Measurements from ENCODE around the gene ARHGEF16. TPM values are rescaled to one million over a fixed set of nuclear protein-coding genes. Genes with fewer than 3 reads are reported as not detected.

Gene ARHGEF16
- polyA plus RNA-seq, 1 donor = 0.80 TPM

- DNase-seq (ENCODE audit: low read depth) = no peak
These were observed 47.6 kb downstream of the ARHGEF16 start for GRCh38 chr1:3501856-3502640.

- DNase-seq (ENCODE audit: low read depth) = no peak
These were observed 48.4 kb downstream of the ARHGEF16 start for GRCh38 chr1:3502641-3503524.

GRCh38 chr1:3503525-3503886 lies 49.0 kb downstream of the ARHGEF16 start:
- DNase-seq (ENCODE audit: low read depth) = no peak

- no peak for DNase-seq (ENCODE audit: low read depth)
These were observed 49.8 kb downstream of the ARHGEF16 start for GRCh38 chr1:3504151-3504821.

GRCh38 chr1:3504822-3505153 lies 50.3 kb downstream of the ARHGEF16 start:
- DNase-seq (ENCODE audit: low read depth) = no peak

GRCh38 chr1:3505161-3505560 lies 50.7 kb downstream of the ARHGEF16 start:
- DNase-seq (ENCODE audit: low read depth) = no peak

- no peak for DNase-seq (ENCODE audit: low read depth)
These were observed 51.6 kb downstream of the ARHGEF16 start for GRCh38 chr1:3506041-3506440.

GRCh38 chr1:3506943-3507342 lies 52.5 kb downstream of the ARHGEF16 start:
- no peak for DNase-seq (ENCODE audit: low read depth)

- no peak for DNase-seq (ENCODE audit: low read depth)
These were observed 53.3 kb downstream of the ARHGEF16 start for GRCh38 chr1:3507636-3508275.

- no peak for DNase-seq (ENCODE audit: low read depth)
These were observed 54.4 kb downstream of the ARHGEF16 start for GRCh38 chr1:3508757-3509415.

GRCh38 chr1:3509721-3510120 lies 55.3 kb downstream of the ARHGEF16 start:
- no peak for DNase-seq (ENCODE audit: low read depth)

GRCh38 chr1:3510136-3510955 lies 55.9 kb downstream of the ARHGEF16 start:
- no peak for DNase-seq (ENCODE audit: low read depth)

GRCh38 chr1:3510956-3511250 lies 56.4 kb downstream of the ARHGEF16 start:
- DNase-seq (ENCODE audit: low read depth) = no peak

- no peak for DNase-seq (ENCODE audit: low read depth)
These were observed 56.8 kb downstream of the ARHGEF16 start for GRCh38 chr1:3511306-3511705.

GRCh38 chr1:3511856-3512255 lies 57.4 kb downstream of the ARHGEF16 start:
- no peak for DNase-seq (ENCODE audit: low read depth)

GRCh38 chr1:3514404-3514803 lies 59.9 kb downstream of the ARHGEF16 start:
- DNase-seq (ENCODE audit: low read depth) = no peak

- no peak for DNase-seq (ENCODE audit: low read depth)
These were observed 60.8 kb downstream of the ARHGEF16 start for GRCh38 chr1:3515272-3515671.

- DNase-seq (ENCODE audit: low read depth) = no peak
These were observed 61.5 kb downstream of the ARHGEF16 start for GRCh38 chr1:3515774-3516480.

- DNase-seq (ENCODE audit: low read depth) = no peak
These were observed 62.0 kb downstream of the ARHGEF16 start for GRCh38 chr1:3516481-3516869.
